Fibroblast of mammary gland (primary cell): Measurements from ENCODE around the gene SRGAP3.

Source experiments
- DNase-seq: peaks from one replicate; pipeline ENCODE4 v3.0.0-alpha.2; 2010; ENCODE audit warnings: low read depth
- H3K4me3 ChIP-seq: 2 replicates; pipeline ENCODE4 v1.5.1; 2011; ENCODE audit warnings: low read depth, mild to moderate bottlenecking, low read length, moderate library complexity; ENCODE audit not compliant: control insufficient read depth
- TF ChIP-seq, protein P1 (sequence below): conservative IDR thresholded peaks from 2 replicates; pipeline ENCODE4 v1.5.1; 2011; ENCODE audit warnings: low read depth, low read length, inconsistent platforms; ENCODE audit not compliant: control insufficient read depth, insufficient read depth

SRGAP3 gene

GRCh38 chr3:9078561-9079240 lies 170.7 kb downstream of the SRGAP3 start:
- DNase-seq, result no peak
- TF ChIP-seq, protein P1, sequence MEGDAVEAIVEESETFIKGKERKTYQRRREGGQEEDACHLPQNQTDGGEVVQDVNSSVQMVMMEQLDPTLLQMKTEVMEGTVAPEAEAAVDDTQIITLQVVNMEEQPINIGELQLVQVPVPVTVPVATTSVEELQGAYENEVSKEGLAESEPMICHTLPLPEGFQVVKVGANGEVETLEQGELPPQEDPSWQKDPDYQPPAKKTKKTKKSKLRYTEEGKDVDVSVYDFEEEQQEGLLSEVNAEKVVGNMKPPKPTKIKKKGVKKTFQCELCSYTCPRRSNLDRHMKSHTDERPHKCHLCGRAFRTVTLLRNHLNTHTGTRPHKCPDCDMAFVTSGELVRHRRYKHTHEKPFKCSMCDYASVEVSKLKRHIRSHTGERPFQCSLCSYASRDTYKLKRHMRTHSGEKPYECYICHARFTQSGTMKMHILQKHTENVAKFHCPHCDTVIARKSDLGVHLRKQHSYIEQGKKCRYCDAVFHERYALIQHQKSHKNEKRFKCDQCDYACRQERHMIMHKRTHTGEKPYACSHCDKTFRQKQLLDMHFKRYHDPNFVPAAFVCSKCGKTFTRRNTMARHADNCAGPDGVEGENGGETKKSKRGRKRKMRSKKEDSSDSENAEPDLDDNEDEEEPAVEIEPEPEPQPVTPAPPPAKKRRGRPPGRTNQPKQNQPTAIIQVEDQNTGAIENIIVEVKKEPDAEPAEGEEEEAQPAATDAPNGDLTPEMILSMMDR, result no peak
- no peak overlapping the region for H3K4me3 ChIP-seq

DNA sequence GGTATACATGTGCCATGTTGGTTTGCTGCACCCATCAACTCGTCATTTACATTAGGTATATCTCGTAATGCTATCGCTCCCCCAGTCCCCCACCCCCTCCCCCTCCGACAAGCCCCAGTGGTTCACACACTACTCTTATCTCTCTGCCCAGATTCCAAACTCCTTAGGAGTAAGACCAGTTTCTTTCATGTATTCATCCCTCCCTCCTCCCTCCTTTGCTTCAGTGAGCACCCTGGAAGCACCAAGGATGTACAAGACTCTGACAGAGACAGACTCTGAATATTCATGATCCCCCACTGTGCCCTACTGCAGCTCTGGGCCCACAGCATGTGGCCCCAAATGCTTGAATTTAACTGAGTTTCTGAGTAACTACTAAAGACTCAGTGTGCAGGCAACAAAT lies 172.4 kb downstream of the SRGAP3 start:
- H3K4me3 ChIP-seq, result no peak overlapping the region
- TF ChIP-seq, protein P1, result no peak
- no peak for DNase-seq

- no peak for DNase-seq
- no peak overlapping the region for H3K4me3 ChIP-seq
- TF ChIP-seq, protein P1, result no peak
Observed at GRCh38 chr3:9075762-9076161, 173.7 kb downstream of the SRGAP3 start.

DNA sequence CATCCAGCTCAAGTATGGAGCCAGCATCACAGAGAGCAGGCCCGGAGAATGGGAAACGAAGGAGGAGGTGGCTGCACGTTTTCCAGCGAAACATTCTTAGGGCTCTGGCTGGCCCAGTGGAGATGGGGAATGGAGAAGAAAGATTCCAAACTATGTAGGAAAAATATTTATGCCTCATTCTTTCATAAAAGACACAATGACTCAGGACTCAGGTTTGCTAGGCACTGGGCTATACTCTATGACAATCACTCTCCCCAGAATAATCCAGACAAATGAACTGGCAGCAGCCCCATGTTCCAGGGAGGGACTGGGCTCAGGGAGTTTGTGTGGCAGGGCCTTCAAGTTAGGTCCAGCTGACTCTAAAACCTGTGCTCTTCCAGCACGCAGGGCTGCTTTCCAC lies 175.4 kb downstream of the SRGAP3 start:
- TF ChIP-seq, protein P1, result no peak
- DNase-seq, result no peak
- no peak overlapping the region for H3K4me3 ChIP-seq

- DNase-seq, result no peak
- H3K4me3 ChIP-seq, result no peak overlapping the region
- TF ChIP-seq, protein P1, result no peak
Observed at GRCh38 chr3:9072667-9073009, 176.8 kb downstream of the SRGAP3 start.

- TF ChIP-seq, protein P1, result no peak
- no peak for DNase-seq
- no peak overlapping the region for H3K4me3 ChIP-seq
Observed at GRCh38 chr3:9071936-9072666, 177.3 kb downstream of the SRGAP3 start.
